Stimulated activated CD8-positive, alpha-beta memory T cell treated with anti-CD3 and anti-CD28 coated beads, Interleukin-12 subunit alpha, Interleukin-12 subunit beta, amount 100 ng/mL, for 1 hour (primary cell): ENCODE data around the gene WDR82.

Source experiments
- DNase-seq: peaks from one replicate; pipeline ENCODE4 v3.0.0-alpha.2; 2020; ENCODE audit warnings: low read depth

Gene WDR82

DNA sequence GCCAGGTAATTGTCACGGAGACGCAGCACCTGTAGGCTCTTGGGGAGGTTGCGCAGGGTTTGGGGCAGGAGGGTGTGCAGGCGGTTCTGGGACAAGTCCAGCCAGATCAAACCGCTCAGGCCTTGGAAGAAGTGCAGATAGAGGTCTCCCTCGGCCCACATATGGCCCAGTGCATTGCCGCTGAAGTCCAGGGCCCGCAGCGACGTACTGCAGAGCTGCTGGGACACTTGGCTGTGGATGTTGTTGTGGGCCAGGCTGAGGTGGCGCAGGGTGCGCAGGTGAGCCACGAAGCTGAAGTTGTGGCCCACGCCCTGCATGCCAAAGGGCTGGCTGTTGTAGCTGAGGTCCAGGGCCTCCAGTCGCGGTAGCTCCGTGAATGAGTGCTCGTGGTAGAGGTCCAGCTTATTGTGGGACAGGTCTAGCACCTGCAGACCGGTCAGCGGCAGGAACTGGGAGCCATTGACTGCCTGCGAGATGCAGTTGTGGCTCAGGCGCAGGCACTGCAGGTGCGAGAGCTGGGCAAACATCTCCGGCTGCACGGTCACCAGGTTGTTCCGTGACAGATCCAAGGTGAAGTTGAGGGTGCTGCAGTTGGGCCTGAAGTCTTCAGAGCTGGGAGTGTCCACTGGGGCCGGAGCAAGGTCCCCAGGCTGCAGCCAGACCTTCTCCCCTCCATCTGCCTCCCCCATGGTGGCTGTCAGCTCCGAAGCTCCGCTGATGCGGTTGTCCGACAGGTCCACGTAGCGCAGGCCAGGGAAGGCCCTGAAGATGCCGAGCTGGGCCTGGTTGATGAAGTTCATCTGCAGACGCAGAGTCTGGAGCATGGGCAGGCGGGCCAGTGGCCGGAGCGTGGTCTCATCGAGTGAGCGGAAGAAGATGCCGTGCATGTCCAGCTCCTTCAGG, 55.9 kb downstream of the WDR82 start:
- no peak for DNase-seq

DNA sequence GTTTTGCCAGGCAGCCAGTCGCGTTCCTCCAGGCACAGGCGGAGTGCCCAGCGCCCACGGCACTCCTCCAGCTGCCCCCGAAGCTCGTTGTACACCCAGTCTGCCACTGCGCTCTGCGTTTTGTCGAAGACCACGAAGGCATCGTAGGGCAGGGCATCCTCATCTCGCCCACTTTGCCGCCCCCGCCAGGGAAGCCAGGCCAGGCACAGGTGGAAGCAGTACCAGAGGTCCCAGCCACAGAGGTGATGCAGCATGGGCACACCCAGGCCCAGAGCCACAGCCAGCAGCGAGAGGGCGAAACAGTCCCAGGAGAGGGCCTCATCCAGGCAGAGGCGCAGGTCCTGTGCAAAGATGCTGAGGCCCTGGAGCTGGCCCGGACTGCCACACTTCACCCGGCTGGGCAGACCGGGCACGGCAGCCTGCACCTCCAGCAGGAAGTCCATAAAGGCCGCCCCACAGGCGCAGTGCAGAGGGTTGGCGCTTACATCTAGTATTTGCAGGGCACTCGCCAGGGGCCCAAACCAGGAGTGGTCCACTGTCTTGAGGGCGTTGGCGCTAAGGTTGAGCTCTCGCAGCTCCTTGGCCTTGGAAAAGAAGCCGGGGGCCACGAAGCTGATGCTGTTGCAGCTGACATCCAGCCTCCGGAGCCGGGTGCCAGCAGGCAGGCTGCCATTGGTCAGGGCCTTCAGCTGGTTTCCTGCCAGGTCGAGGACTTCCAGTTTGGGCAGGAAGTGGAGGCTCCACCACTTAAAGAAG, 56.7 kb downstream of the WDR82 start:
- DNase-seq: no peak

DNA sequence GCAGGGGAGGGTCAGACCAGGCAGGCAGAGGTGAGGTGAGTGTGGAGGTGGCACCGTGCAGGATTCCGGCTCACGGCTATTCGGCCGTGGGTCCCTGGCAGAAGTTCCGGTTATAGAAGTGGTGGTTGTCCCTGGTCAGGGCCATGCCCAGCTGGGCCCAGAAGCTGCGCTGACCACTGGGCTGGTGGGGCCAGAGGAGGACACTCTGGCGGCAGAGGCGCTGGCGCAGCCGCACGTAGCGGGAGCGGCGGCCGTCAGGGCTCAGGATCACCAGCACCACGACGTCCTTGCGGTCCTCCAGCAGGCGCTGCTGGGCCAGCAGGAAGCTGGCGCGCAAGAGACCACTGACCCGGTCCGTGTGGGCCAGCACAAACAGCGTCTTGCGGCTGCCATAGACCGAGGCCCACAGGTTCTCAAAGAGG, 57.3 kb downstream of the WDR82 start:
- no peak for DNase-seq

DNA sequence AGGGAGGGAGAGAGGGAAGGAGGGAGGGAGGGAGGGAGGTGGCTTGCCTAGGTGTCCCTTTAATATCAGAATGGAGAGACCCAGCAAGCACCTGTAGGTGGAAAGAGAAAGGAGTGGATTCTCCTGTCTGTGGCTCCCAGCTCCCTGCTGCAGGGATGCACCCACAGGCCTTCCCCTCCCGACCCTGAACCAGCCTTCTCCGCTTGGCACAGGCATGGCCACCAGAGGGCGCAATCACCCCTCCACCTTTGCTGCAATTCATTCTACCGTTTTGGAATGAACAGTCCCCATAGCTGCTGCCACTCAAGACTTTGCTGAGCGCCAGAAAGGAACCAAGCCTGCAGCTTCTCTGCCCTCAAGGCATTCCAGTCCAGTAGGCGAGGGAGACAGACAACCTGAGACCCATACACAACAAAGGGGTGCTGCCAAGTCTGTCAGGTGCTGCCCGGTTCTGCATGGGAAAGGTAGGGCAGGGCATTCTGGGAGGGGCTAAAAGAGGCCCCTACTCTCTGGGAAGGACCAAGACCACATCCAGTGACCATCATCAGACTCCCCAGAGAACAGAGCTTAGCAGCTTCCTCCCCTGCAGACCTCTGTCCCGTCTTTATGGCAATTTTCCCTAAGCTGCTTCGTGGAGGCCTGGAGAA, 57.9 kb downstream of the WDR82 start:
- peak; percentile 83 for DNase-seq

DNA sequence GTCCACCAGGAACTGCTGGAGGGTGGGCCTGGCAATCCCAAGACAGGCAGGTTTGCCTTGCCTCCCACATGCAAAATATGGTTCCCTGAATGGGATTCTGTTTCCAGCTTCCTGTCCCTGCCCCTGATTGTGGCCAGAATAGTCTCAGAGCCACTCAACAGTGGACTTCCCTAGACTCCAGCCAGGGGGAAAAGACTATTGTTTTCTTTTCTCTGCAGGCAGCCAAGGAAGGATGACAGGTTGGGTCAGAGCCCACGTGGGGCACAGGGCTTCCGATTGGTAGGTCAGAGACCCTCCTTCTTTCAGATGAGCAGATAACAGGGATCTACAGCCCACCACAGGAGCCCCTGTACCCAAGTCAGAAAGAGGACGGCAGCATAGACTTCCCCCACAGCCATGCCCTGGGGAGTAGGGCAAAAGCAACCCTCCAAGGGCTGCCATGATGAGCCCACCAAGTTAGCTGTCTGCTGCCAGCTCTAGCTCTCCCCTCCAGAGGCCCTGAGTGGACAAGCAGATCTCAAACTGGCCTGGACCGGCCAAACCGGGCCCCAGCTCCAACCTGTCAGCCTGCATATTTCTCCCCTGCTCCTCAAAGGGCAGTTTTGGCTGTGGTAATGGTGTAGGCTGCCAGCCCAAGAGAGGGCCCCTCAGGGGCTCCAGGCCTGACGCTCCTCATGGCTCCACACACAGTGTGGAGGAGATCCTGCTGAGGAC, 59.4 kb downstream of the WDR82 start:
- no peak for DNase-seq

DNA sequence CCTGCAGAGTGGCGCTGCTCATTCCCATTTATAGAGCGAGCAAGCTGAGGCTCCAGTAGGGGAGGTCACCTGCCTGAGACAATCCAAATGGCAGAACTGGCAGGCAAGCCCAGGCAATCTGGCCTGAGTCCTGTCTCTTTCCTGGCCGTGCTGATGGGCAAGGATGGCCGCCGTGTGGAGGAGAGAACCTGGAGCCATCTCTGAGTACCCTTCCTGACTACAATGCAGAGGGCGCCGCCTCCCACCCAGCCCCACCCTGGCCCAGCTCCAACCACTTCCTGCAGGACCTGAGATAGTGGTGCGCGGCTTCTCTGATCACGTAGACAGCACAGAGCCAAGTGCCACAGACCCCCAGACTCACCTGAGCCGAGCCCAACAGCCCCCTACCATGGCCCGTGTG, 60.0 kb downstream of the WDR82 start:
- no peak for DNase-seq

DNA sequence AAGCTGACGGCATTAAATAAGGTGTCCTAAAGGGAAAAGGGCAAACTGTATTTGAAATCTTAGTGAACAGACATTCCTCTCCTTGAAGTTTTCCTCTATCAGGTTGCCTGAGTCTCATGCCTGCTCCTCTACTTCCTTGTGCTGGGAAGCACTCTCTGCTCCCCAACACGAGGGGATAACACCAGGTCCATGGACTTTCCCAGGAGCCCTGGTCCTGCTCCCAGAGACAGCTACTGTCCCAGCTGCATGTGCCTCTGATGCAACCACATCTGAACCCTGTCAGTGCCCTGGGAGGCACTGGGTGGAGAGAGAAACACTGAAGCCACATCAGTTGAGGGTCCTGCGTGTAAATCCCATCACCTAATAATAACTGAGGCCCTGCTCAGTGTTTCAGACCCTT, 60.4 kb downstream of the WDR82 start:
- DNase-seq: no peak

DNA sequence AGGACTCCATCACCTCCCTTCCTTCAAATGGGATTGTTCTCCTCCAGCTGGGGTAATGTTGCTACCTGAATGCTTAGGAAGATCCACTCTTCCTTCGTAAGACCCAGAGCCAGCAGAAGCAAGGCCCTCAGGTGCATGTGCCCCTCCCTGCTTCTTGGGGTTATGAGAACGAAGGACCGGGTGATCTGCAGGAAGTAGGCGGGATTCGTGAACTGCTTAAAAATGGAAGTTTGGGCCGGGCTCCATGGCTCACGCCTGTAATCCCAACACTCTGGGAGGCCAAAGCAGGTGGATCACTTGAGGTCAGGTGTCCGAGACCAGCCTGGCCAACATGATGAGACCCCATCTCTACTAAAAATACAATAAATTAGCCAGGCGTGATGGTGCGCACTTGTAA, 61.0 kb downstream of the WDR82 start:
- no peak for DNase-seq

DNA sequence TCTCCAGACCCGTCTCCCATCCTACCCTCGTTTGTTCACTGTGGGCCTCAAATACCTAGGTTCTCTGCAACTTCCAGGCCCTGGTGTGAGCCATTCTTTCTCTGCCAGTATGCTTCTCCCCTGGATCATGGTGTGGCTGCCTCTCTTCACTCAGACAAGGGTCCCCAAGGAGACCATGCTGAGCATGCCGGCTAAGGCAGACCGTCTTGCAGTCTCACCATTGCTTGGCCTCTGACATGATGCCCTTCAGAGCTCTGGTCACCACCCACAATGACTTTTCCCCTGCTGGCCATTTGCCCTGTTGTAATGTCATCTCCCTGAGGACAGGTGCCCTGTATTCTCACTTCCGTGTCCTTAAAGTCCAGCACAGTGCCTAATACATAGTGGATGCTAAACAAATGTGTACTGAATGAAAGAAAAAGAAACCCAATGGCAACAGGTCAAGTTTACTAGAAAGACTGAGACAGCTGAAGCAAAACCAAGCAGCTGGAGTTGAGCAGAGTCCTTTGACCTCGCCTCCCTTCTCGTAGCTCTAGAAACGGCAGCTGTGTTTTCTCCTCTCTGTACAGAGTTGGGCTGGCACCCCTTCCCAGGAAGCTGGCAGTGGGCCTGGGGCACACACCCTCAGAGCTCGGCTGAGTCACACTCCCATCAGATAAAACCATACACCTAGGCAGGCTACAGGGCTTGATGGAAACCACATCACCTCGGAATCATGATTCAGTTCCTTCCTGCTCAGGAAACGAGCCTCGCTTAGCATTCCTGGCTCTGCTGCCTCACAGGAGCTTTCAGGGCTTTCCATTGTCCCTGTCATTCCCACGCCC, 61.7 kb downstream of the WDR82 start:
- DNase-seq: peak; percentile 53

DNA sequence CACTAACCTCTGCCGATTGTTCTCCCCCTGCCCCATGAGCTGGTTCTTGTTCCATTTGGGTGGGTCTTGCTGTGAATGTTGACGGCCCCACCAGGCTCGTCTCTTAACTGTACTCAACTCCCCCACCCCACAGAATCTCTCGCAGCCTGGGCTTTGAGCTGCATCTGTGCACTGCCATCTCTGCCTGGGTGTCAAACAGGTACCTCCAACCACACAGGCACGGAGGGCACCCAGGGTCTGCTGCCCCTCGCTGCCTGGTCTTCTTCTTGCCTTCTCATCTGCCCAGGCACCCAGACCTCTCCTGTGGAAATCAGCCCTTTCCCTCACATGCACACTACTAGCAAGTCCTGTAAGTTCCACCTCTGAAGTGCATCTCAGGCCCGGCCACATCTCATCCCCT, 63.1 kb downstream of the WDR82 start:
- no peak for DNase-seq

DNA sequence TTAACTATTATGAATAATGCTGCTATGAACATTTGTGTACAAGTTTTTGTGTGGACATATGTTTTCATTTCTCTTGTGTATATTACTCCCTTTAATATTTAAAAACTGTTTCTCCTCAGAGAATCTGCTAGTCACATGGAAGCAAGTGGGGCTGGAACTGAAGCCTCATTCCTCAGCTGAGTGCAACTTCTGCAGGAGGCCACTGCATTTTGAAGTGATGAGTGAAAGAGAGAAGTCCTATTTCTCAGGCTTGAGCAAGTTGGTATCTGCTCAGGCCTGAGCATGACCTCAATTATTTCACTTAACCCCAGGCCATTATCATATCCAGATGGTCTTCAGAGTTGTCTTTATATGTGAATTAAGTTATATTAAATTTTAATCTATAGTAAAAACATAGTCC, 64.5 kb downstream of the WDR82 start:
- DNase-seq: no peak

DNA sequence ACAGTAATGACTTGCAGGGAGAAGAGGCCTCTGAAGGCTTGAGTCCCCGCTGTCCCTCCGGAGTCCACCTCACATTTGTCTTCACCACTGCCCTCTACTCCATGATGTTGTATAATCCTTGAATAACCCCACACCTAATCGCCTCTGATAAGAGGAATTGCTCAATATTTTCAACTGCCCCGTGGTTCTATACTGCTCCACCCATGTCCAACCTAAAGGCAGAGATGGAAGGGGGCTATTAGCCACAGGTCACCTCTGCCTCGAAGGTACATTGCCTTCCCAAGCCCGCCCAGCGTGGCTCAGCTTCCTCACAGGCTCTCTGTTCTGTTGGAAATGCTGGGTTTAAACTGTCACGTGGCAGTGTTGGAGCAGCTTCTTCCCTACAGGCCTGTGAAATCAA, 65.4 kb downstream of the WDR82 start:
- DNase-seq: no peak

DNA sequence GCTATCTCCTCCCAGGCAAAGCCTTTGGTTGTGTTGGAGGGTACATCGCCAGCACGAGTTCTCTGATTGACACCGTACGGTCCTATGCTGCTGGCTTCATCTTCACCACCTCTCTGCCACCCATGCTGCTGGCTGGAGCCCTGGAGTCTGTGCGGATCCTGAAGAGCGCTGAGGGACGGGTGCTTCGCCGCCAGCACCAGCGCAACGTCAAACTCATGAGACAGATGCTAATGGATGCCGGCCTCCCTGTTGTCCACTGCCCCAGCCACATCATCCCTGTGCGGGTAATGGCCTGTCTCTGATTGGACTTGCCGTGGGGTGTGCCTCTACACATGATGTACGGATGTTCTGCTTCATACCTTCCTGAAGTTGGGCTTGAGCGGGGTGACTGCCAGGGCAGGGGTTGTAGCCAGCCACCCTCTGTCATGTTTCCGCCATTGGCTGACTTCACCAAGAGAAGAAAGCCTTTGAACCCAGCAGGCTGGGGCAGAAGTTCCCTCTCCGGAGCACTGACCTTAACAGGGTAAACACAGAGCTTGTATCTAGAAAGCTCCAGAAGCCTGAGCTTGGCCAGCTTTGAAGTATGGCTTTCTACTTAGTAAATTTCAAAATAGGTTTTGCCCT, 67.1 kb downstream of the WDR82 start:
- DNase-seq: no peak

DNA sequence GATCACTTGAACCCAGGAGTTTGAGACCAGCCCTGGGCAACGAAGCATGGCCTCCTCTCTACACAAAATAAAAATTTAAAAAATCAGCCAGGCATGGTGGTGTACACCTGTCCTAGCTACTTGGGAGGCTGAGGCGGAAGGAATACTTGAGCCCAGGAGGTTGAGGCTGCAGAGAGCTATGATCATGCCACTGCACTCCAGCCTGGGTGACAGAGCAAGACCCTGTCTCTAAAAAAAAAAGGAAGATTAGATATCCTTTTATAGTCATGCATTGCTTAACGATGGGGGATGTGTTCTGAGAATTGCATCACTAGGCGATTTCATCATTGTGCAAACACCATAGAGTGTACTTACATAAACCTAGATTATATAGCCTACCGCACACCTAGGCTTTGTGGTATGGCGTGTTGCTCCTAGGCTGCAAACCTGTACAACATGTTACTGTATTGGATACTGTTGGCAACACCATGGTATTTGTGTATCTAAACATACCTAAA, 67.9 kb downstream of the WDR82 start:
- DNase-seq: no peak

DNA sequence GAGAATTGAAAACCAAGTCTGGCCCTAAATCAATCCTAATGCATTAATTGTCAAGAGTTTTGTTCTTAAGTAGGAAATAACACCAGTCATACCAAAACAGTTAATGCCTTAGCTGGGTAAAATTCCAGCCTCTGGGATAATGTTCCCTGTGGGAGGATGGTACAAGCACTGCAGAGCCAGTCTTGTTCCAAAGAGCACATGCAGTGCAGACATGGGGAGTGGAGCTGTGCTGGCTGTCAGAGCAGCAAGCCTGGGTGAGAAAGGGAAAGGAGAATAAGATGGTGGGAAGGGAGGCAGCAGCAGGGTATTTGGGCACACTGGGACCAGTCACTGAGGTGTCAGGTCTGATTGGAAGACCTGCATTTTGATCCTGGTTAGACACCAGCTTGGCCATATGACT, 68.4 kb downstream of the WDR82 start:
- DNase-seq: no peak

DNA sequence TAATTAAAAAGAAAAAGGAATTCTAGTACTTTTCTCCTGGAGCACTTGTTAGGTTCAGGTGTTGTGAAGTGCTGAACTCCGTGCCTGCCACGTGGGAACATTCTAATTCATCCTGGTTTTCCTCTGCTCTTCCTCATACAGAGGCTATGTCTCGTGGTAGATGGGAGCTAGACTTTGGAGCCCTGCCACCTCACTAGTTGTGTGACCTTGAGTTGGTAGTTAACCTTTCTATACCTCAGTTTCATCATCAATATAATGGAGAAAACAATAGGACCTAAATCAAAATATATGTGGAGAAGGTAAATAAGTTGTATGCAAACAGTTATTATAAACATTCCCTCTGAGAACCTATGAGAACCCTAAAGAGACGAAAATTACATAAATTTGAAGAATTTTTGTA, 69.9 kb downstream of the WDR82 start:
- no peak for DNase-seq

DNA sequence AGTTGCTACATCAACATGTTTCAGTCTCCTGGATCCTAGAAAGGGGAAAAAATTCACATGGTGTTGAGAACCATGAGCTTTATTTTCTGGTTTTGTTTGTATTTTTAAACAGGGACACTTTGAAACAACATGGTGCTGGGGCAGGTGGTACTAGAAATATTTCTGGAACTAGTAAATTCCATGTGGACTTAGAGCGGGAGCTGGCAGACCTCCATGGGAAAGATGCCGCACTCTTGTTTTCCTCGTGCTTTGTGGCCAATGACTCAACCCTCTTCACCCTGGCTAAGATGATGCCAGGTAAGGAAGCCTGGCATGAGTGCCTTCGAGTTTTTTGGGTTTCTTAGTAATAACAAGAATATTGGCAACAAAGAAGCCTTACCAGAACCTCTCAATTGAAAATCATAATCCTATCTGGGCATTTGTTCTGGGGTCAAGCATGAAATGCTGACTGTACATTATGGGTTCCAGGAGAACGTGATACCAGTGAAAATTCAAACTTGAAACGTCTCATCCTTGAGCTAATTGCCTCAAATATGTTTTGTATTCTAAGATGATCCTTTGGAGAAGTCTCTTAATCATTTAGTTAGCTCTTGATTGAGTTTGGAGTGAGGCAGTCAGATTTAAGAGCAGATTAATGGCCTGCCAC, 72.6 kb downstream of the WDR82 start:
- no peak for DNase-seq
